PC-9 (cell line): ENCODE results near the gene CDX2.

Experiments
- EZH2 ChIP-seq: fragments of 200-600 bp; sonication (generic); IDR thresholded peaks from 2 replicates; pipeline ENCODE4 v1.8.0; 2017; ENCODE audit warnings: antibody characterized with exemption, low read depth
- TF ChIP-seq, protein P1 (sequence below): fragments of 200-600 bp; sonication (generic); conservative IDR thresholded peaks from 2 replicates; pipeline ENCODE4 v1.6.1; 2017; ENCODE audit warnings: mixed run types, antibody characterized with exemption, mild to moderate bottlenecking, moderate library complexity

GRCh38 chr13:27977476-27978300, 8.6 kb upstream of the CDX2 start:
- TF ChIP-seq, protein P1, sequence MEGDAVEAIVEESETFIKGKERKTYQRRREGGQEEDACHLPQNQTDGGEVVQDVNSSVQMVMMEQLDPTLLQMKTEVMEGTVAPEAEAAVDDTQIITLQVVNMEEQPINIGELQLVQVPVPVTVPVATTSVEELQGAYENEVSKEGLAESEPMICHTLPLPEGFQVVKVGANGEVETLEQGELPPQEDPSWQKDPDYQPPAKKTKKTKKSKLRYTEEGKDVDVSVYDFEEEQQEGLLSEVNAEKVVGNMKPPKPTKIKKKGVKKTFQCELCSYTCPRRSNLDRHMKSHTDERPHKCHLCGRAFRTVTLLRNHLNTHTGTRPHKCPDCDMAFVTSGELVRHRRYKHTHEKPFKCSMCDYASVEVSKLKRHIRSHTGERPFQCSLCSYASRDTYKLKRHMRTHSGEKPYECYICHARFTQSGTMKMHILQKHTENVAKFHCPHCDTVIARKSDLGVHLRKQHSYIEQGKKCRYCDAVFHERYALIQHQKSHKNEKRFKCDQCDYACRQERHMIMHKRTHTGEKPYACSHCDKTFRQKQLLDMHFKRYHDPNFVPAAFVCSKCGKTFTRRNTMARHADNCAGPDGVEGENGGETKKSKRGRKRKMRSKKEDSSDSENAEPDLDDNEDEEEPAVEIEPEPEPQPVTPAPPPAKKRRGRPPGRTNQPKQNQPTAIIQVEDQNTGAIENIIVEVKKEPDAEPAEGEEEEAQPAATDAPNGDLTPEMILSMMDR, result no peak
- TF ChIP-seq EZH2, result no peak
